Measurements from ENCODE around the gene ROR2.

The ROR2 gene

GRCh38 chr9:91865041-91865440 is 85.0 kb downstream of the ROR2 start:
- no peak for DNase-seq

GRCh38 chr9:91864380-91864779 is 85.6 kb downstream of the ROR2 start:
- no peak for DNase-seq

- no peak for DNase-seq
These were observed 86.6 kb downstream of the ROR2 start for GRCh38 chr9:91863469-91863868.

GRCh38 chr9:91858213-91859030 is 91.6 kb downstream of the ROR2 start:
- DNase-seq = no peak

- DNase-seq = no peak
These were observed 92.5 kb downstream of the ROR2 start for GRCh38 chr9:91857291-91858212.

- DNase-seq = no peak
These were observed 93.6 kb downstream of the ROR2 start for GRCh38 chr9:91856419-91856818.

- DNase-seq = no peak
These were observed 94.8 kb downstream of the ROR2 start for GRCh38 chr9:91855196-91855595.

GRCh38 chr9:91852801-91853347 is 97.2 kb downstream of the ROR2 start:
- no peak for DNase-seq

- DNase-seq = no peak
These were observed 100.3 kb downstream of the ROR2 start for GRCh38 chr9:91849694-91850093.

GRCh38 chr9:91848146-91848545 is 101.9 kb downstream of the ROR2 start:
- DNase-seq = no peak

GRCh38 chr9:91847581-91848091 is 102.4 kb downstream of the ROR2 start:
- DNase-seq = no peak

- no peak for DNase-seq
These were observed 104.1 kb downstream of the ROR2 start for GRCh38 chr9:91845879-91846278.

- DNase-seq = no peak
These were observed 105.2 kb downstream of the ROR2 start for GRCh38 chr9:91844701-91845291.

- no peak for DNase-seq
These were observed 105.8 kb downstream of the ROR2 start for GRCh38 chr9:91844190-91844589.

GRCh38 chr9:91843623-91844148 is 106.3 kb downstream of the ROR2 start:
- no peak for DNase-seq

GRCh38 chr9:91843093-91843492 is 106.9 kb downstream of the ROR2 start:
- no peak for DNase-seq

GRCh38 chr9:91842358-91843049 is 107.5 kb downstream of the ROR2 start:
- no peak for DNase-seq

GRCh38 chr9:91841591-91841990 is 108.4 kb downstream of the ROR2 start:
- DNase-seq = no peak

- DNase-seq = no peak
These were observed 109.1 kb downstream of the ROR2 start for GRCh38 chr9:91840882-91841281.

- DNase-seq = no peak
These were observed 109.6 kb downstream of the ROR2 start for GRCh38 chr9:91840469-91840868.

GRCh38 chr9:91839926-91840465 is 110.0 kb downstream of the ROR2 start:
- DNase-seq = no peak

Data from activated naive CD4-positive, alpha-beta T cell (primary cell).